GM23248 (cell line): ENCODE measurements around the gene DICER1. TPM values are rescaled to one million over a fixed set of nuclear protein-coding genes. Genes with fewer than 3 reads are reported as not detected.

Experiments used
- DNase-seq: peaks from one replicate; pipeline ENCODE4 v3.0.0-alpha.2; 2015
- H2AFZ ChIP-seq: fragments of 200-600 bp; sonication (generic); 2 replicates; pipeline ENCODE4 v1.6.1; 2016; ENCODE audit warnings: antibody characterized with exemption
- H3F3A ChIP-seq: fragments of 200-600 bp; sonication (generic); 2 replicates; pipeline ENCODE4 v1.6.1; 2016; ENCODE audit warnings: mild to moderate bottlenecking, antibody characterized with exemption, mixed run types; ENCODE audit not compliant: insufficient read depth
- H3K27ac ChIP-seq: fragments of 200-600 bp; sonication (generic); 2 replicates; pipeline ENCODE4 v1.5.1; 2016; ENCODE audit warnings: mild to moderate bottlenecking
- H3K27me3 ChIP-seq: fragments of 200-600 bp; sonication (generic); replicated peaks from 2 replicates; pipeline ENCODE4 v1.6.1; 2016; ENCODE audit warnings: mild to moderate bottlenecking; ENCODE audit not compliant: insufficient read depth
- H3K36me3 ChIP-seq: fragments of 200-600 bp; sonication (generic); 2 replicates; pipeline ENCODE4 v1.6.1; 2016; ENCODE audit warnings: low read depth, mild to moderate bottlenecking
- H3K4me1 ChIP-seq: fragments of 200-600 bp; sonication (generic); 2 replicates; pipeline ENCODE4 v1.6.1; 2016; ENCODE audit warnings: mild to moderate bottlenecking; ENCODE audit not compliant: insufficient read depth
- H3K4me2 ChIP-seq: fragments of 200-600 bp; sonication (generic); one replicate; pipeline ENCODE4 v1.6.1; 2016; ENCODE audit warnings: mild to moderate bottlenecking; ENCODE audit not compliant: unreplicated experiment
- H3K4me3 ChIP-seq: fragments of 200-600 bp; sonication (generic); 2 replicates; pipeline ENCODE4 v1.5.1; 2016; ENCODE audit warnings: mild to moderate bottlenecking
- H3K79me2 ChIP-seq: fragments of 200-600 bp; sonication (generic); 2 replicates; pipeline ENCODE4 v1.6.1; 2016; ENCODE audit warnings: mild to moderate bottlenecking; ENCODE audit not compliant: insufficient read depth
- H3K9ac ChIP-seq: fragments of 200-600 bp; sonication (generic); 2 replicates; pipeline ENCODE4 v1.6.1; 2016; ENCODE audit warnings: mild to moderate bottlenecking
- H3K9me2 ChIP-seq: fragments of 200-600 bp; sonication (generic); 2 replicates; pipeline ENCODE4 v1.6.1; 2016; ENCODE audit warnings: mixed run types, mild to moderate bottlenecking, moderate library complexity; ENCODE audit not compliant: insufficient read depth
- H3K9me3 ChIP-seq: fragments of 200-600 bp; sonication (generic); one replicate; pipeline ENCODE4 v1.6.1; 2017; ENCODE audit warnings: low read depth
- H4K20me1 ChIP-seq: fragments of 200-600 bp; sonication (generic); 2 replicates; pipeline ENCODE4 v1.6.0; 2016; ENCODE audit not compliant: insufficient read depth
- EZH2 ChIP-seq: fragments of 200-600 bp; sonication (generic); IDR thresholded peaks from 2 replicates; pipeline ENCODE4 v1.6.1; 2018; ENCODE audit warnings: antibody characterized with exemption, mild to moderate bottlenecking; ENCODE audit not compliant: insufficient read depth, poor library complexity, severe bottlenecking
- EZH2phosphoT487 ChIP-seq: fragments of 200-600 bp; sonication (generic); IDR thresholded peaks from 2 replicates; pipeline ENCODE4 v1.6.1; 2018; ENCODE audit warnings: antibody characterized with exemption, moderate library complexity, mild to moderate bottlenecking, low read depth; ENCODE audit not compliant: insufficient read depth
- WGBS, 2 experiments: methylation state at CpG; one replicate each; pipeline ENCODE4 v1.1.6; 2015 to 2017; ENCODE audit warnings: low lambda C conversion rate in 2 of 2, low coverage in 1 of 2; ENCODE audit errors: missing lambda C conversion rate in 2 of 2; 5-methylcytosine and 5-hydroxymethylcytosine counted together
- in situ Hi-C: fragments of 300-500 bp; cut with MboI; formaldehyde crosslinking; loops from 2 replicates; pipeline ENCODE4 v1.15.0; 2020
- polyA plus RNA-seq: library from polyadenylated mRNA; unstranded; fragments of >200 nt; fragmentation: Nextera tagmentation; extraction: Ambion mirVana; gene quantifications from 2 replicates; pipeline ENCODE4 v1.2.1, GENCODE V29; 2016
- total RNA-seq: library from RNA; depleted of rRNA; stranded (reverse); fragments of >200 nt; shearing (Covaris generic); gene quantifications from 2 replicates; pipeline ENCODE4 v1.2.3, GENCODE V29; 2014

The DICER1 gene
- total and polyA plus RNA-seq, 2 experiments from 2014 or later, result 9.8 to 27.6 TPM

GRCh38 chr14:95137804-95138167 is 19.5 kb downstream of the DICER1 start:
- H3K9me3 ChIP-seq, result no peaks in the 10 kb centered on the region
- 73 to 74% methylated on average over 5 of the region's 5 CpGs for WGBS, 2 experiments
- no peak overlapping the region for H3K4me2 ChIP-seq
- no peak overlapping the region for H3K4me3 ChIP-seq
- H3K36me3 ChIP-seq, result peaks cover 5% of the 10 kb centered on the region; the same call in 1 of the 2 replicates
- TF ChIP-seq EZH2phosphoT487, result no peak
- no peak for TF ChIP-seq EZH2
- in situ Hi-C loops, result no loop called here
- H3K27me3 ChIP-seq, result no peaks in the 10 kb centered on the region
- H4K20me1 ChIP-seq, result peaks cover 10% of the 10 kb centered on the region; the same call in 1 of the 2 replicates
- H3K9me2 ChIP-seq, result no peaks in the 10 kb centered on the region; the same call in 1 of the 2 replicates
- peaks cover 22% of the 10 kb centered on the region for H3F3A ChIP-seq
- H3K9ac ChIP-seq, result no peak overlapping the region
- peaks cover 95% of the 10 kb centered on the region for H3K79me2 ChIP-seq
- no peak for DNase-seq
- peaks cover 34% of the 10 kb centered on the region for H3K4me1 ChIP-seq
- no peak overlapping the region for H2AFZ ChIP-seq
- H3K27ac ChIP-seq, result no peak overlapping the region

GRCh38 chr14:95137164-95137803 is 20.0 kb downstream of the DICER1 start:
- no peak overlapping the region for H3K4me2 ChIP-seq
- H3K27ac ChIP-seq, result no peak overlapping the region
- H2AFZ ChIP-seq, result no peak overlapping the region
- no peaks in the 10 kb centered on the region for H3K27me3 ChIP-seq
- no peak overlapping the region for H3K4me3 ChIP-seq
- H3K79me2 ChIP-seq, result peaks cover 95% of the 10 kb centered on the region
- peaks cover 39% of the 10 kb centered on the region for H3K4me1 ChIP-seq
- no peak for DNase-seq
- TF ChIP-seq EZH2, result no peak
- no peak for TF ChIP-seq EZH2phosphoT487
- H3K9ac ChIP-seq, result no peak overlapping the region
- no peaks in the 10 kb centered on the region; the same call in 1 of the 2 replicates for H3K9me2 ChIP-seq
- peaks cover 10% of the 10 kb centered on the region; the same call in 1 of the 2 replicates for H3K36me3 ChIP-seq
- peaks cover 27% of the 10 kb centered on the region for H3F3A ChIP-seq
- H3K9me3 ChIP-seq, result no peaks in the 10 kb centered on the region
- peaks cover 10% of the 10 kb centered on the region; the same call in 1 of the 2 replicates for H4K20me1 ChIP-seq
- in situ Hi-C loops, result no loop called here

GRCh38 chr14:95136631-95137030 is 20.7 kb downstream of the DICER1 start:
- peaks cover 27% of the 10 kb centered on the region for H3F3A ChIP-seq
- H3K4me1 ChIP-seq, result peaks cover 39% of the 10 kb centered on the region
- peaks cover 14% of the 10 kb centered on the region; the same call in 1 of the 2 replicates for H3K36me3 ChIP-seq
- H3K27me3 ChIP-seq, result no peaks in the 10 kb centered on the region
- no peak overlapping the region for H3K4me2 ChIP-seq
- 58 to 65% methylated on average over 1 of the region's 1 CpG for WGBS, 2 experiments
- H3K79me2 ChIP-seq, result peaks cover 93% of the 10 kb centered on the region
- no peak overlapping the region for H2AFZ ChIP-seq
- no peak overlapping the region for H3K27ac ChIP-seq
- peaks cover 10% of the 10 kb centered on the region; the same call in 1 of the 2 replicates for H4K20me1 ChIP-seq
- H3K4me3 ChIP-seq, result no peak overlapping the region
- no peak overlapping the region for H3K9ac ChIP-seq
- H3K9me3 ChIP-seq, result no peaks in the 10 kb centered on the region
- no peaks in the 10 kb centered on the region; the same call in 1 of the 2 replicates for H3K9me2 ChIP-seq
- TF ChIP-seq EZH2 (no peak), EZH2phosphoT487 (no peak)
- DNase-seq, result no peak
- in situ Hi-C loops, result no loop called here

- peaks cover 10% of the 10 kb centered on the region; the same call in 1 of the 2 replicates for H4K20me1 ChIP-seq
- no peak overlapping the region for H3K27ac ChIP-seq
- no peaks in the 10 kb centered on the region; the same call in 1 of the 2 replicates for H3K9me2 ChIP-seq
- WGBS, 2 experiments, result 89 to 91% methylated on average over 8 of the region's 8 CpGs
- H3K4me2 ChIP-seq, result no peak overlapping the region
- H3K4me3 ChIP-seq, result no peak overlapping the region
- peaks cover 15% of the 10 kb centered on the region for H3K36me3 ChIP-seq
- H3K9ac ChIP-seq, result no peak overlapping the region
- peaks cover 20% of the 10 kb centered on the region for H3K4me1 ChIP-seq
- no peak overlapping the region for H2AFZ ChIP-seq
- no peaks in the 10 kb centered on the region for H3K27me3 ChIP-seq
- TF ChIP-seq EZH2 (no peak), EZH2phosphoT487 (no peak)
- H3F3A ChIP-seq, result 0 out of 2 replicates have a peak, but pooled peaks cover 9% of the 10 kb centered on the region
- H3K9me3 ChIP-seq, result no peaks in the 10 kb centered on the region
- no peak for DNase-seq
- in situ Hi-C loops, result no loop called here
- H3K79me2 ChIP-seq, result peaks cover 92% of the 10 kb centered on the region
Observed at GRCh38 chr14:95134304-95134933, 22.9 kb downstream of the DICER1 start.
